ENCODE results near the gene CYP27C1. TPM values are rescaled to one million over a fixed set of nuclear protein-coding genes. Genes with fewer than 3 reads are reported as not detected.
A peak's percentile ranks its signal among the peaks of the same experiment; 100 is the strongest.

CYP27C1 gene
- total RNA-seq, 4 donors from 2014 or later, result 0.95 to 4.6 (median 1.6) TPM

DNA sequence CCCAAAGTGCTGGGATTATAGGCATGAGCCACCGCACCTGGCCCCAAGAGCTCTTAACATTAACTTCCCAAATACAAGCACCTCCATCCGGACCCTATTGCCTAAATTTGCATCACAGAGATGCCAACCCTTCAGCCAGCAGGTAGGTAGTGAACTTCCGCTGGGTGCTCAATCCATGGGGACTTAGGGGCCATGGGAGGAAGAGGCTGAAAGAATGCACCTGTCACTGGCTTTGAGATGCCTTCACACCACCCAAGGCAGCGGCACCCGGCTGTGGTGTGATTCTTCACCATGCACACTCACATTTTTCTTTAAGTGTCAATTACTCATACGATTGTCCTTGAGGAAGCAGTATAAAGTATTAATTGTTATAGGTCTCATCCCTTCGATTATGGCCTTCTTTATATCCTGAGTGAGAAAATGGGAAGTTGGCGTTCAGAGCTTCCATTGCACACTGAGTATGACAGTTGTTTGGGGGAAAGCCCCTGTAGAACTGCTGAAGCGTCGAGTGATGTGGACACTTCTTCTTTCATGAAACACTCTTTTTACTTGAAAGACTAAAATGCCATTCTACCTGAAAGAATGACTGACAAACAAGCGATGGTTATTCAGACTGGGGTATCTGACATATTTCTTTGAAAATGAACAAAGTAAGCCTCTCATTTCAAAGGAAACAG is 61.3 kb downstream of the CYP27C1 start:
- no peak for DNase-seq
- WGBS, 2 donors, result 68 to 76% methylated on average over 9 to 10 of the region's 11 CpGs

DNA sequence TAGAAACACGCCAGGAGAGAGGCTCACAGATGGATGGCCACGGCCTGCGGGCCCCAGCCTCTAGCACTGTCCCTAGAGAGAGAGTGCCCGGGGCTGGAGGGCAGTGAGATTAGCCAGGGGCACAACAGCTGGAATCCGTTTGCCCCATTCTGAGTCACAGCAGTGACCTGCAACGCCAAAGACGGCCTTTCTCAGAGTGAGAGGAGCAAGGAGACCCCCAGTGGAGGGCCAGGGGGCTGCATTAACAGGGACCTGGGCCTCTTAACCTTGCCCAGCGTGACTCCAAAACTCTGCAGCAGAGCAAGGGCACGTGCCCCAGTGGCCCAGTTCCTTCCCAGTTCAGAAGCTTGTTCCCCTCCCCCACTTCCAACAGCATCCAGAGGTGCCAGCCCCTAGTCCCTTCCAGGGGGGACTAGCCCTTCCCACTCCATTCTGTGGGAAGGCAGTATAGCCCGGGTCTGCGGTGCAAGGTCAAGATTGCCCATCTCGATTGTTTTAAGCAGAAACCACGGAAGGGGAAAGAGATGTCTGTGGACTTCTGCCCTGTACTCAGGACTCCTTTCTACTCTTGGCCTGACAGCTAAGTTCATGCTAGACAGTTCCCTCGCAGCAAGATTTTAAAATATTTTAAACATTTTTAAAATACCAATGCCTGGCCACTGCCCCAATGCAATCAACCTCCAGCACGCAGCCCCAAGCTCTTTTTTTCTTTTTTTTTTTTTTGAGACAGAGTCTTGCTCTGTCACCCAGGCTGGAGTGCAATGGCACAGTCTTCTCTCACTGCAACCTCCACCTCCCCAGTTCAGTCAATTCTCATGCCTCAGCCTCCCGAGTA is 62.2 kb downstream of the CYP27C1 start:
- Histone ChIP-seq H3K9me3 (no peaks in the 10 kb centered on the region), H3K27ac (no peak overlapping the region), H3K4me3 (no peak overlapping the region), H3K27me3 (no peaks in the 10 kb centered on the region), H3K36me3 (no peaks in the 10 kb centered on the region), H3K4me1 (peaks cover 6 to 33% (median 9%) of the 10 kb centered on the region in 3 donors)
- intact Hi-C loops (cut with DNase I), result no loop called here
- 73 to 86% methylated on average over 7 to 14 of the region's 16 CpGs for WGBS, 2 donors
- DNase-seq, result no peak
- TF ChIP-seq, protein P1, sequence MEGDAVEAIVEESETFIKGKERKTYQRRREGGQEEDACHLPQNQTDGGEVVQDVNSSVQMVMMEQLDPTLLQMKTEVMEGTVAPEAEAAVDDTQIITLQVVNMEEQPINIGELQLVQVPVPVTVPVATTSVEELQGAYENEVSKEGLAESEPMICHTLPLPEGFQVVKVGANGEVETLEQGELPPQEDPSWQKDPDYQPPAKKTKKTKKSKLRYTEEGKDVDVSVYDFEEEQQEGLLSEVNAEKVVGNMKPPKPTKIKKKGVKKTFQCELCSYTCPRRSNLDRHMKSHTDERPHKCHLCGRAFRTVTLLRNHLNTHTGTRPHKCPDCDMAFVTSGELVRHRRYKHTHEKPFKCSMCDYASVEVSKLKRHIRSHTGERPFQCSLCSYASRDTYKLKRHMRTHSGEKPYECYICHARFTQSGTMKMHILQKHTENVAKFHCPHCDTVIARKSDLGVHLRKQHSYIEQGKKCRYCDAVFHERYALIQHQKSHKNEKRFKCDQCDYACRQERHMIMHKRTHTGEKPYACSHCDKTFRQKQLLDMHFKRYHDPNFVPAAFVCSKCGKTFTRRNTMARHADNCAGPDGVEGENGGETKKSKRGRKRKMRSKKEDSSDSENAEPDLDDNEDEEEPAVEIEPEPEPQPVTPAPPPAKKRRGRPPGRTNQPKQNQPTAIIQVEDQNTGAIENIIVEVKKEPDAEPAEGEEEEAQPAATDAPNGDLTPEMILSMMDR (IDR thresholded peaks at IDR 0.05), result no peak
- no peak for TF ChIP-seq POLR2A (IDR thresholded peaks at IDR 0.05)

More for the DNA sequence above, 61.3 kb downstream of the CYP27C1 start:
- TF ChIP-seq, protein P1 (IDR thresholded peaks at IDR 0.05), result no peak
- TF ChIP-seq POLR2A (IDR thresholded peaks at IDR 0.05), result no peak
- H3K4me1 ChIP-seq, result peaks cover 6 to 31% (median 8%) of the 10 kb centered on the region in 3 donors
- H3K36me3 ChIP-seq, result no peaks in the 10 kb centered on the region
- intact Hi-C loops (cut with DNase I), result no loop called here
- H3K9me3 ChIP-seq, result no peaks in the 10 kb centered on the region
- H3K27me3 ChIP-seq, result no peaks in the 10 kb centered on the region
- no peak overlapping the region for H3K4me3 ChIP-seq
- no peak overlapping the region for H3K27ac ChIP-seq

DNA sequence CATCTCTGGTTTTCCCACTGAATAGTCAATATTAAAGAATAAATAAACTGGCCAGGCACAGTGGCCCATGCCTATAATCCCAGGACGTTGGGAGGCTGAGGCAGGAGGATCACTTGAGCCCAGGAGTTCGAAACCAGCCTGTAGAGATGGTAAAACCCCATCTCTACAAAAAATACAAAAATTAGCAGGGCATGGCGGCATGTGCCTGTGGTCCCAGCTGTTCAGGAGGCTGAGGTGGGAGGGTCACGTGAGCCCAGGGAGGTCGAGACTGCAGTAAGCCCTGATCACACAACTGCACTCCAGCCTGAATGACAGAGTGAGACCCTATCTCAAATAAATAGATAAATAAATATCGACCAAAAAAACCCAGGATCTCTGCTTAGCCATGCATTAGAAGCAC is 63.0 kb downstream of the CYP27C1 start:
- intact Hi-C loops (cut with DNase I), result no loop called here
- H3K27ac ChIP-seq, result no peak overlapping the region

DNA sequence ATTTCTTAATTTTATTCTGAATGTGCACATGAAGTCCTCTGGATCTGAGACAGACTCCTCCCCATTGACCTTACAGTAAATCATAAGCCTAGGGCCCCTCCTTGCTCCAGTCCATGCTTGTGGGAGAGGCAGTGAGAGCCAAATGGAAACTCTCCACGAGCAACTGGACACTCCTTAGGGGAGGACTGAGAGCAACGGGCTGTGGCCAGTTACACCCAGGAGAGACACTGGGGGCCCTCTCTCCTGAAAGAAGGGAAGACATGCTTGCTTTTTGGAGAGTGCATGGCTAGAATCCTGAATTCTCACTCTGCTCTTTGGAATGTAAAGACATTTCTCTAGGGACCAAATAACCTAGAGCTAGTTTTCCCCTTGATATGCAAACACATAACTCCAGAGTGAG is 64.2 kb downstream of the CYP27C1 start:
- Histone ChIP-seq H3K27ac (no peak overlapping the region), H3K4me3 (no peak overlapping the region), H3K9me3 (no peaks in the 10 kb centered on the region), H3K27me3 (no peaks in the 10 kb centered on the region), H3K36me3 (no peaks in the 10 kb centered on the region), H3K4me1 (peaks cover 6 to 20% (median 9%) of the 10 kb centered on the region in 3 donors)
- DNase-seq, result no peak
- no peak for TF ChIP-seq POLR2A (IDR thresholded peaks at IDR 0.05)
- TF ChIP-seq, protein P1 (IDR thresholded peaks at IDR 0.05), result no peak
- intact Hi-C loops (cut with DNase I), result no loop called here
- WGBS, 2 donors, result 40 to 57% methylated on average over 1 to 2 of the region's 2 CpGs

More for the DNA sequence above, 63.0 kb downstream of the CYP27C1 start:
- Histone ChIP-seq H3K27me3 (no peaks in the 10 kb centered on the region), H3K9me3 (no peaks in the 10 kb centered on the region), H3K4me1 (peaks cover 6 to 32% (median 9%) of the 10 kb centered on the region in 3 donors), H3K36me3 (no peaks in the 10 kb centered on the region), H3K4me3 (no peak overlapping the region)
- no peak for DNase-seq
- TF ChIP-seq, protein P1 (IDR thresholded peaks at IDR 0.05), result no peak
- no peak for TF ChIP-seq POLR2A (IDR thresholded peaks at IDR 0.05)
- 67 to 83% methylated on average over 6 of the region's 6 CpGs for WGBS, 2 donors

DNA sequence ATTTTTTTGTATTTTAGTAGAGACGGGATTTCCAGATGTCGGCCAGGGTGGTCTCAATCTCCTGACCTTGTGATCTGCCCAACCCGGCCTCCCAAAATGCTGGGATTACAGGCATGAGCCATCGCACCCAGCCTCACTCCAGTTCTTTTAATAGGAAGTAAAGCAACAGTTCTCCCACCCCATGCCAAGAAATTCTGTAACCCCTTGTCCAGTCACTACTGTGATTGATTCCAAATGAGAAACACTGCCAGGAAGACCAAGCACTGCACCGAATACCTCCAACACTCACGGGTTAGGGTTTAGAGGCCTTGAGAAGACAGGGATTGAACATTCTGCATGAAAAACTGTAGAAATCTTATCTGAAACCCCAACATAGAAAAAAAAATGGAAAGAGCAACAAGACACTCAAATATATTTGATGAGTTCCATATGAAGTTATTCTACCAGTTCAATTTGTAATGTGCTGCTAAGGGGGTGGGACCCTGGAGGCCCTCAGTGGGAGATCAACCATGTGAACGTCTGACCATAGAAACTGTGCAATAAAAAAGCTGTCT is 65.0 kb downstream of the CYP27C1 start:
- WGBS, 2 donors, result 62 to 72% methylated on average over 5 to 7 of the region's 7 CpGs
- H3K4me3 ChIP-seq, result no peak overlapping the region
- no peak for DNase-seq
- no peaks in the 10 kb centered on the region for H3K36me3 ChIP-seq
- H3K9me3 ChIP-seq, result no peaks in the 10 kb centered on the region
- intact Hi-C loops (cut with DNase I), result no loop called here
- no peak for TF ChIP-seq POLR2A (IDR thresholded peaks at IDR 0.05)
- TF ChIP-seq, protein P1 (IDR thresholded peaks at IDR 0.05), result no peak
- H3K27ac ChIP-seq, result peak overlapping the region in 2 of 4 donors; percentile 29 to 38
- H3K27me3 ChIP-seq, result no peaks in the 10 kb centered on the region
- peaks cover 6 to 19% (median 9%) of the 10 kb centered on the region in 3 donors for H3K4me1 ChIP-seq
